Measurements from ENCODE around the gene CNIH1.

GRCh38 chr14:54427871-54428270 is 13.3 kb downstream of the CNIH1 start:
- no peak for TF ChIP-seq POLR2AphosphoS5 (IDR thresholded peaks at IDR 0.05)
- no peak for TF ChIP-seq CTCF (IDR thresholded peaks at IDR 0.05)
